IMR-90 (cell line): ENCODE measurements around the gene PLPP7. TPM values are rescaled to one million over a fixed set of nuclear protein-coding genes. Genes with fewer than 3 reads are reported as not detected.

ENCODE experiments used
- ATAC-seq: fragments of 200-7000 bp; cut with Tn5 transposase; 2 replicates; pipeline ENCODE4 v1.9.1; 2020; ENCODE audit warnings: low read depth, mild to moderate bottlenecking, moderate library complexity
- BruUV-seq: library from RNA; stranded (reverse); fragments of 400-500 nt; replicated peaks from 2 replicates; lab custom pipeline; 2021; lab: Mats Ljungman, UMichigan
- CTCF ChIA-PET: fragments of 300-600 bp; formaldehyde crosslinking; extraction: SDS; loops from one replicate; lab custom pipeline; 2021; ENCODE audit warnings: antibody characterized with exemption; lab: Yijun Ruan, JAX
- POLR2A ChIA-PET: fragments of 300-600 bp; sonication (Branson Sonifier 250); formaldehyde crosslinking; loops from one replicate; lab custom pipeline; 2022; ENCODE audit warnings: antibody characterized with exemption; ENCODE audit not compliant: unreplicated experiment; lab: Charles Lee
- DNase-seq: peaks from one replicate; pipeline ENCODE4 v3.0.0; 2013
- H2AFZ ChIP-seq: replicated peaks from 2 replicates; pipeline ENCODE3; 2013; ENCODE audit warnings: low read length, mild to moderate bottlenecking; ENCODE audit not compliant: poor library complexity
- H2AK5ac ChIP-seq: 2 replicates; pipeline ENCODE4 v1.6.1; 2013; ENCODE audit warnings: low read depth, low read length, inconsistent platforms
- H2AK9ac ChIP-seq: replicated peaks from 2 replicates; pipeline ENCODE3; 2013; ENCODE audit warnings: mild to moderate bottlenecking, low read depth, low read length, moderate library complexity; ENCODE audit not compliant: poor library complexity
- H2BK120ac ChIP-seq: 2 replicates; pipeline ENCODE4 v1.6.1; 2013; ENCODE audit warnings: low read depth, low read length, inconsistent platforms
- H2BK15ac ChIP-seq: 3 replicates; pipeline ENCODE4 v1.6.1; 2013; ENCODE audit warnings: low read depth, low read length, inconsistent platforms
- H2BK20ac ChIP-seq: 2 replicates; pipeline ENCODE4 v1.6.1; 2013; ENCODE audit warnings: low read depth, mild to moderate bottlenecking, inconsistent platforms, low read length, moderate library complexity
- H2BK5ac ChIP-seq: 2 replicates; pipeline ENCODE4 v1.6.1; 2013; ENCODE audit warnings: mild to moderate bottlenecking, low read depth, low read length, inconsistent platforms; ENCODE audit not compliant: poor library complexity, severe bottlenecking
- H3K14ac ChIP-seq: replicated peaks from 2 replicates; pipeline ENCODE4 v1.6.1; 2013; ENCODE audit warnings: low read depth, low read length, inconsistent platforms
- H3K18ac ChIP-seq: 2 replicates; pipeline ENCODE4 v1.6.1; 2013; ENCODE audit warnings: low read depth, low read length, control low read depth
- H3K23ac ChIP-seq: 2 replicates; pipeline ENCODE4 v1.6.1; 2013; ENCODE audit warnings: low read depth, low read length, inconsistent platforms
- H3K27ac ChIP-seq: 2 replicates; pipeline ENCODE4 v1.5.1; 2013; ENCODE audit warnings: mild to moderate bottlenecking, control low read depth, low read length; ENCODE audit not compliant: insufficient read depth
- H3K27me3 ChIP-seq: 2 replicates; pipeline ENCODE4 v1.6.1; 2013; ENCODE audit warnings: low read length; ENCODE audit not compliant: control insufficient read depth, insufficient read depth
- H3K36me3 ChIP-seq: 2 replicates; pipeline ENCODE4 v1.6.1; 2013; ENCODE audit warnings: low read length, mixed read lengths; ENCODE audit not compliant: control insufficient read depth, insufficient read depth
- H3K4ac ChIP-seq: 2 replicates; pipeline ENCODE4 v1.6.1; 2013; ENCODE audit warnings: low read depth, low read length, inconsistent platforms
- H3K4me1 ChIP-seq: 2 replicates; pipeline ENCODE4 v1.6.1; 2013; ENCODE audit warnings: low read length, mixed read lengths; ENCODE audit not compliant: control insufficient read depth, insufficient read depth
- H3K4me2 ChIP-seq: 2 replicates; pipeline ENCODE4 v1.6.1; 2013; ENCODE audit warnings: low read depth, mild to moderate bottlenecking, control low read depth, low read length, moderate library complexity
- H3K4me3 ChIP-seq: 2 replicates; pipeline ENCODE4 v1.5.1; 2013; ENCODE audit warnings: low read depth, mild to moderate bottlenecking, control low read depth, low read length, moderate library complexity; ENCODE audit not compliant: insufficient read depth
- H3K56ac ChIP-seq: 2 replicates; pipeline ENCODE4 v1.6.1; 2013; ENCODE audit warnings: low read length, inconsistent platforms; ENCODE audit not compliant: insufficient read depth; ENCODE audit errors: extremely low read depth
- H3K79me1 ChIP-seq, 2 experiments: 2 replicates each; pipeline ENCODE4 v1.6.1; 2013; ENCODE audit warnings: low read length in 2 of 2, inconsistent platforms in 1 of 2, low read depth in 1 of 2
- H3K9ac ChIP-seq: 2 replicates; pipeline ENCODE4 v1.6.1; 2013; ENCODE audit warnings: low read depth, low read length, control low read depth
- H3K9me1 ChIP-seq: 2 replicates; pipeline ENCODE4 v1.6.1; 2013; ENCODE audit warnings: low read length, inconsistent platforms; ENCODE audit not compliant: insufficient read depth
- H3K9me3 ChIP-seq: 2 replicates; pipeline ENCODE4 v1.6.1; 2013; ENCODE audit warnings: low read length; ENCODE audit not compliant: control insufficient read depth, insufficient read depth
- H4K20me1 ChIP-seq: 2 replicates; pipeline ENCODE4 v1.6.1; 2013; ENCODE audit warnings: low read length, inconsistent platforms; ENCODE audit not compliant: insufficient read depth
- H4K5ac ChIP-seq: 2 replicates; pipeline ENCODE4 v1.6.1; 2013; ENCODE audit warnings: mild to moderate bottlenecking, low read depth, low read length, control low read depth
- H4K8ac ChIP-seq, 2 experiments: 2 replicates each; pipeline ENCODE4 v1.6.1; 2013; ENCODE audit warnings: low read depth in 2 of 2, low read length in 2 of 2, control low read depth in 1 of 2, inconsistent platforms in 1 of 2
- H4K91ac ChIP-seq: 2 replicates; pipeline ENCODE4 v1.6.1; 2013; ENCODE audit warnings: low read depth, low read length, inconsistent platforms; ENCODE audit not compliant: insufficient read depth
- CEBPB ChIP-seq: IDR thresholded peaks from 2 replicates; pipeline ENCODE4 v1.6.1; 2012; ENCODE audit warnings: low read depth, low read length, improper control_type of control experiment
- CHD1 ChIP-seq: IDR thresholded peaks from 2 replicates; pipeline ENCODE4 v1.6.1; 2012; ENCODE audit warnings: low read depth, low read length, improper control_type of control experiment
- CTCF ChIP-seq: conservative IDR thresholded peaks from 2 replicates; pipeline ENCODE4 v1.5.1; 2012; ENCODE audit warnings: mild to moderate bottlenecking, low read depth, low read length, improper control_type of control experiment
- ELK1 ChIP-seq: fragments of 150-350 bp; IDR thresholded peaks from 2 replicates; pipeline ENCODE4 v1.6.1; 2016; ENCODE audit warnings: low read depth, mild to moderate bottlenecking, low read length, moderate library complexity, borderline replicate concordance
- MAFK ChIP-seq: IDR thresholded peaks from 2 replicates; pipeline ENCODE4 v1.6.1; 2012; ENCODE audit warnings: low read depth, low read length, improper control_type of control experiment
- MAZ ChIP-seq: IDR thresholded peaks from 2 replicates; pipeline ENCODE4 v1.6.1; 2012; ENCODE audit warnings: low read depth, mild to moderate bottlenecking, low read length, improper control_type of control experiment, moderate library complexity, borderline replicate concordance
- MXI1 ChIP-seq: IDR thresholded peaks from 2 replicates; pipeline ENCODE4 v1.6.1; 2012; ENCODE audit warnings: low read depth, mild to moderate bottlenecking, low read length, moderate library complexity, borderline replicate concordance
- NFE2L2 ChIP-seq: fragments of 150-350 bp; IDR thresholded peaks from 2 replicates; pipeline ENCODE4 v1.6.1; 2016; ENCODE audit warnings: low read depth, mild to moderate bottlenecking, low read length
- POLR2A ChIP-seq: IDR thresholded peaks from 2 replicates; pipeline ENCODE4 v1.6.1; 2012; ENCODE audit warnings: mild to moderate bottlenecking, low read depth, low read length
- RAD21 ChIP-seq: IDR thresholded peaks from 2 replicates; pipeline ENCODE4 v1.6.1; 2012; ENCODE audit warnings: low read length, improper control_type of control experiment
- RCOR1 ChIP-seq: IDR thresholded peaks from 2 replicates; pipeline ENCODE4 v1.6.1; 2012; ENCODE audit warnings: mild to moderate bottlenecking, low read length, improper control_type of control experiment; ENCODE audit not compliant: insufficient replicate concordance
- RFX5 ChIP-seq: IDR thresholded peaks from 2 replicates; pipeline ENCODE4 v1.8.0; 2012; ENCODE audit warnings: low read depth, mild to moderate bottlenecking, low read length, moderate library complexity
- SMC3 ChIP-seq: fragments of 150-350 bp; IDR thresholded peaks from 2 replicates; pipeline ENCODE4 v1.6.1; 2016; ENCODE audit warnings: low read depth, mild to moderate bottlenecking, antibody characterized with exemption, low read length, moderate library complexity
- USF2 ChIP-seq: fragments of 150-350 bp; IDR thresholded peaks from 2 replicates; pipeline ENCODE4 v1.6.1; 2017; ENCODE audit warnings: mild to moderate bottlenecking, antibody characterized with exemption, low read length, low read depth
- WGBS, 2 experiments: methylation state at CpG; one replicate each; pipeline versions ENCODE4 v1.1.5 to v1.1.7; 2013; ENCODE audit warnings: missing lambda C conversion rate in 2 of 2; ENCODE audit not compliant: insufficient read length in 1 of 2; ENCODE audit errors: extremely low coverage in 2 of 2; 5-methylcytosine and 5-hydroxymethylcytosine counted together
- dilution Hi-C: fragments of 300-500 bp; cut with HindIII; formaldehyde crosslinking; loops from one replicate; pipeline ENCODE4 v1.14.3; 2018; ENCODE audit warnings: low sequenced_read_pairs; ENCODE audit not compliant: unreplicated experiment
- in situ Hi-C: fragments of 300-500 bp; cut with MboI; formaldehyde crosslinking; loops from 3 replicates; pipeline ENCODE4 v1.14.3; 2019; ENCODE audit warnings: low sequenced_read_pairs, inconsistent platforms, mixed read lengths
- intact Hi-C: fragments of 100-400 bp; cut with micrococcal nuclease; formaldehyde crosslinking; loops from 2 replicates; pipeline ENCODE4 v1.10.0; 2022
- polyA plus RNA-seq, 3 experiments: library from polyadenylated mRNA; depleted of rRNA; stranded (reverse); fragments of >200 nt; gene quantifications; 2 replicates each; pipeline ENCODE4 v1.2.3, GENCODE V29; 2012; ENCODE audit warnings: low replicate concordance in 1 of 3
- total RNA-seq: library from RNA; depleted of rRNA; stranded (reverse); fragments of >200 nt; gene quantifications from 2 replicates; pipeline ENCODE4 v1.2.3, GENCODE V29; 2012

The PLPP7 gene
- total and polyA plus RNA-seq, 2 of the 4 experiments (the other 2 are of a cell fraction), result 0.54 to 1.2 TPM

GRCh38 chr9:131288217-131288616, 1.3 kb upstream of the PLPP7 start:
- ChIA-PET CTCF (interaction anchor here (0.6 kb wide), 1 partner anchor 25 kb away, joined by 3 read pairs; no protein-coding TSS in a partner anchor), POLR2A (no interaction called here)
- no peak overlapping the region for H3K23ac ChIP-seq
- dilution Hi-C loops (no loop called here), in situ Hi-C loops (no loop called here), intact Hi-C loops (no loop called here)
- DNase-seq (no peak), ATAC-seq (no peak)
- H2BK20ac ChIP-seq, result no peak overlapping the region
- no peak overlapping the region for H2AFZ ChIP-seq
- H3K9ac ChIP-seq, result no peak overlapping the region
- H3K27me3 ChIP-seq, result peaks cover 19% of the 10 kb centered on the region
- no peak overlapping the region for H4K5ac ChIP-seq
- no peak overlapping the region for H4K91ac ChIP-seq
- H3K9me3 ChIP-seq, result no peaks in the 10 kb centered on the region
- H3K9me1 ChIP-seq, result no peaks in the 10 kb centered on the region; the same call in 1 of the 2 replicates
- no peak overlapping the region for H2AK9ac ChIP-seq
- no peaks in the 10 kb centered on the region for H4K20me1 ChIP-seq
- H3K4me1 ChIP-seq, result no peaks in the 10 kb centered on the region
- H3K4me3 ChIP-seq, result no peak overlapping the region
- H3K14ac ChIP-seq, result no peak overlapping the region
- no TSS peak for BruUV-seq
- no peak overlapping the region for H3K27ac ChIP-seq
- H2BK15ac ChIP-seq, result no peak overlapping the region
- H3K18ac ChIP-seq, result no peak overlapping the region
- no peak overlapping the region for H3K56ac ChIP-seq
- 69% methylated on average over 5 of the region's 9 CpGs; no CpG with 5 or more reads in 1 of the 2 experiments for WGBS, 2 experiments
- H4K8ac ChIP-seq, result no peak overlapping the region
- H3K36me3 ChIP-seq, result no peaks in the 10 kb centered on the region
- H2BK120ac ChIP-seq, result no peak overlapping the region
- H2BK5ac ChIP-seq, result no peak overlapping the region
- no peak for TF ChIP-seq CHD1
- no peak for TF ChIP-seq USF2
- no peak for TF ChIP-seq SMC3
- no peak for TF ChIP-seq MAZ
- no peak for TF ChIP-seq RAD21
- TF ChIP-seq CEBPB, result no peak
- no peak for TF ChIP-seq CTCF
- TF ChIP-seq MXI1, result no peak
- TF ChIP-seq RFX5, result no peak
- no peak for TF ChIP-seq POLR2A
- TF ChIP-seq NFE2L2, result no peak
- TF ChIP-seq ELK1, result no peak
- TF ChIP-seq RCOR1, result no peak
- TF ChIP-seq MAFK, result no peak
- no peak overlapping the region for H3K4me2 ChIP-seq
- H3K79me1 ChIP-seq, result no peaks in the 10 kb centered on the region
- H3K4ac ChIP-seq, result no peak overlapping the region
- no peak overlapping the region for H2AK5ac ChIP-seq
